ENCODE measurements around the gene CYP19A1.

The CYP19A1 gene

GRCh38 chr15:51281368-51281967 lies 56.9 kb downstream of the CYP19A1 start:
- no peak for TF ChIP-seq GATA2 (IDR thresholded peaks at IDR 0.05; ENCODE audit: low read depth, low read length)
- no peak for TF ChIP-seq GATA3 (IDR thresholded peaks at IDR 0.05; ENCODE audit: low read depth, low read length)

- peak; percentile 69 for TF ChIP-seq GATA2 (IDR thresholded peaks at IDR 0.05; ENCODE audit: low read depth, low read length)
- no peak for TF ChIP-seq GATA3 (IDR thresholded peaks at IDR 0.05; ENCODE audit: low read depth, low read length)
Measured at GRCh38 chr15:51280838-51281237, 57.6 kb downstream of the CYP19A1 start.

- TF ChIP-seq GATA2 (IDR thresholded peaks at IDR 0.05; ENCODE audit: low read depth, low read length) (no peak), GATA3 (IDR thresholded peaks at IDR 0.05; ENCODE audit: low read depth, low read length) (no peak)
Measured at GRCh38 chr15:51279391-51279790, 59.0 kb downstream of the CYP19A1 start.

- TF ChIP-seq GATA2 (IDR thresholded peaks at IDR 0.05; ENCODE audit: low read depth, low read length) = no peak
Measured at GRCh38 chr15:51277101-51277500, 61.3 kb downstream of the CYP19A1 start.

- TF ChIP-seq GATA3 (IDR thresholded peaks at IDR 0.05; ENCODE audit: low read depth, low read length) (no peak), GATA2 (IDR thresholded peaks at IDR 0.05; ENCODE audit: low read depth, low read length) (no peak)
Measured at GRCh38 chr15:51274956-51275355, 63.4 kb downstream of the CYP19A1 start.

- TF ChIP-seq GATA3 (IDR thresholded peaks at IDR 0.05; ENCODE audit: low read depth, low read length) (no peak), GATA2 (IDR thresholded peaks at IDR 0.05; ENCODE audit: low read depth, low read length) (no peak)
Measured at GRCh38 chr15:51270706-51271105, 67.7 kb downstream of the CYP19A1 start.

GRCh38 chr15:51269496-51269895 lies 68.9 kb downstream of the CYP19A1 start:
- TF ChIP-seq GATA2 (IDR thresholded peaks at IDR 0.05; ENCODE audit: low read depth, low read length) (no peak), GATA3 (IDR thresholded peaks at IDR 0.05; ENCODE audit: low read depth, low read length) (no peak)

- no peak for TF ChIP-seq GATA3 (IDR thresholded peaks at IDR 0.05; ENCODE audit: low read depth, low read length)
- no peak for TF ChIP-seq GATA2 (IDR thresholded peaks at IDR 0.05; ENCODE audit: low read depth, low read length)
Measured at GRCh38 chr15:51267703-51268083, 70.7 kb downstream of the CYP19A1 start.

- TF ChIP-seq GATA3 (IDR thresholded peaks at IDR 0.05; ENCODE audit: low read depth, low read length) (no peak), GATA2 (IDR thresholded peaks at IDR 0.05; ENCODE audit: low read depth, low read length) (no peak)
Measured at GRCh38 chr15:51267051-51267702, 71.2 kb downstream of the CYP19A1 start.

- TF ChIP-seq GATA2 (IDR thresholded peaks at IDR 0.05; ENCODE audit: low read depth, low read length) (no peak), GATA3 (IDR thresholded peaks at IDR 0.05; ENCODE audit: low read depth, low read length) (no peak)
Measured at GRCh38 chr15:51266656-51267050, 71.7 kb downstream of the CYP19A1 start.

- no peak for TF ChIP-seq GATA3 (IDR thresholded peaks at IDR 0.05; ENCODE audit: low read depth, low read length)
- TF ChIP-seq GATA2 (IDR thresholded peaks at IDR 0.05; ENCODE audit: low read depth, low read length) = no peak
Measured at GRCh38 chr15:51265037-51265555, 73.3 kb downstream of the CYP19A1 start.

- TF ChIP-seq GATA2 (IDR thresholded peaks at IDR 0.05; ENCODE audit: low read depth, low read length) (no peak), GATA3 (IDR thresholded peaks at IDR 0.05; ENCODE audit: low read depth, low read length) (no peak)
Measured at GRCh38 chr15:51263726-51264125, 74.7 kb downstream of the CYP19A1 start.

- TF ChIP-seq GATA3 (IDR thresholded peaks at IDR 0.05; ENCODE audit: low read depth, low read length) (no peak), GATA2 (IDR thresholded peaks at IDR 0.05; ENCODE audit: low read depth, low read length) (no peak)
Measured at GRCh38 chr15:51263116-51263515, 75.3 kb downstream of the CYP19A1 start.

- TF ChIP-seq GATA2 (IDR thresholded peaks at IDR 0.05; ENCODE audit: low read depth, low read length) (no peak), GATA3 (IDR thresholded peaks at IDR 0.05; ENCODE audit: low read depth, low read length) (no peak)
Measured at GRCh38 chr15:51262463-51262862, 75.9 kb downstream of the CYP19A1 start.

GRCh38 chr15:51260202-51260601 lies 78.2 kb downstream of the CYP19A1 start:
- TF ChIP-seq GATA3 (IDR thresholded peaks at IDR 0.05; ENCODE audit: low read depth, low read length) = no peak
- TF ChIP-seq GATA2 (IDR thresholded peaks at IDR 0.05; ENCODE audit: low read depth, low read length) = no peak
